Measurements from ENCODE around the gene FICD.

Gene FICD

GRCh38 chr12:108567406-108568337 is 52.6 kb downstream of the FICD start:
- peak in 1 of 2 experiments; percentile 1 for DNase-seq

GRCh38 chr12:108568338-108569154 is 53.5 kb downstream of the FICD start:
- peak; percentile 71 to 76 for DNase-seq

Measured in activated T-cell treated with anti-CD3 and anti-CD28 coated beads, Interleukin-2, amount 50 U/mL, for 48 hours (primary cell).